PC-3 (cell line): ENCODE results near the gene HTR3A.

Source experiments
- CTCF ChIP-seq: fragments of 300-600 bp; sonication (generic); conservative IDR thresholded peaks from 2 replicates; pipeline ENCODE4 v1.5.1; 2017; ENCODE audit warnings: antibody characterized with exemption, low read depth, mild to moderate bottlenecking, low read length
- EZH2 ChIP-seq: fragments of 300-600 bp; sonication (generic); IDR thresholded peaks from one replicate; pipeline ENCODE4 v1.6.1; 2017; ENCODE audit warnings: antibody characterized with exemption, mild to moderate bottlenecking, low read length; ENCODE audit not compliant: unreplicated experiment
- EZH2phosphoT487 ChIP-seq: fragments of 300-600 bp; sonication (generic); IDR thresholded peaks from 2 replicates; pipeline ENCODE4 v1.6.1; 2018; ENCODE audit warnings: mild to moderate bottlenecking, antibody characterized with exemption, low read length, borderline replicate concordance

GRCh38 chr11:114026355-114026754, 51.4 kb downstream of the HTR3A start:
- TF ChIP-seq CTCF (peak; percentile 32), EZH2 (no peak), EZH2phosphoT487 (no peak)
